Motor neuron (in vitro differentiated cells): Measurements from ENCODE around the gene AFAP1. TPM values are rescaled to one million over a fixed set of nuclear protein-coding genes. Genes with fewer than 3 reads are reported as not detected.

Experiments
- ATAC-seq, 8 experiments: fragments of 200-7000 bp; cut with Tn5 transposase; replicated peaks in 6 of 8; 2 replicates each; pipeline ENCODE4 v1.8.0; 2021; ENCODE audit warnings: mild to moderate bottlenecking in 8 of 8, moderate library complexity in 8 of 8
- H3K27ac ChIP-seq, 2 donors: fragments of 250-450 bp; sonication (Bioruptor Pico); 2 replicates each; pipeline ENCODE4 v1.9.0; 2021; ENCODE audit warnings: antibody characterized with exemption in 2 of 2, mild to moderate bottlenecking in 2 of 2, moderate library complexity in 1 of 2
- H3K4me1 ChIP-seq, 2 donors: fragments of 250-450 bp; sonication (Bioruptor Pico); replicated peaks in 1 of 2; 2 replicates each; pipeline ENCODE4 v1.6.1; 2021; ENCODE audit warnings: antibody characterized with exemption in 2 of 2, mild to moderate bottlenecking in 2 of 2, moderate library complexity in 1 of 2
- H3K4me3 ChIP-seq, 5 donors: fragments of 250-450 bp; sonication (Bioruptor Pico); 2 replicates each; pipeline ENCODE4 v1.9.0; 2021; ENCODE audit warnings: antibody characterized with exemption in 5 of 5, mild to moderate bottlenecking in 5 of 5, moderate library complexity in 4 of 5
- WGBS, 10 experiments: fragments of 450-650 bp; shearing (Covaris generic); methylation state at CpG; one replicate each; pipeline ENCODE4 v1.0.0; 2022; 5-methylcytosine and 5-hydroxymethylcytosine counted together
- in situ Hi-C, 9 experiments: fragments of 400-800 bp; cut with MboI; loops; one replicate each; pipeline ENCODE4 v1.15.0; 2021; ENCODE audit warnings: low sequenced_read_pairs in 9 of 9, low pct_unique_long_range_greater_than_20kb in 2 of 9; ENCODE audit not compliant: unreplicated experiment in 9 of 9
- total RNA-seq, 8 experiments: library from RNA; unstranded; fragments of 300-600 nt; gene quantifications; 2 replicates each; pipeline versions ENCODE4 v1.2.3 to v1.2.4, GENCODE V29; 2022

Gene AFAP1
- total RNA-seq, 8 experiments from 2014 or later: 25.1 to 209 (median 41.4) TPM

DNA sequence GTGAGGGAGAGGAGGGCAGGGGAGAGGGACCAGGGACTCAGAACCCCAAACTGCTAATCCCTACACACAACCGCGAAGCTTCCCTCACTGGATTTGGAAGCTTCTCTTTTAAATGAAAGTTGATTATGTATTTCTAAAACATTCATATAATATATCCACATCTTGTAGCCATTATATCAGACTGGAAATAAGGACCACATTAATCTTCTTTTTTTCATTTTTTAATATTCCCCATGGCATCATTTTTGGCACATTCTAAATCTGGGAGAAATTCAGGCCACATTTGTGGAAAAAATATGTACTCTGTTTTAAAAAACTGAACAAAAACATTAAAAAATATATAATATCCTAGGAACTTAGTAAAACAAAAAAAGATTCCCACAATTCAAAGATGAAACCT, 97.8 kb downstream of the AFAP1 start:
- H3K4me3 ChIP-seq: no peak overlapping the region
- no peak for ATAC-seq
- 54 to 93% (median 92%) methylated on average over 2 of the region's 2 CpGs; no CpG with 5 or more reads in 7 of the 10 experiments for WGBS, 10 experiments
- no peaks in the 10 kb centered on the region for H3K4me1 ChIP-seq
- in situ Hi-C loops: no loop called here
- no peak overlapping the region for H3K27ac ChIP-seq

DNA sequence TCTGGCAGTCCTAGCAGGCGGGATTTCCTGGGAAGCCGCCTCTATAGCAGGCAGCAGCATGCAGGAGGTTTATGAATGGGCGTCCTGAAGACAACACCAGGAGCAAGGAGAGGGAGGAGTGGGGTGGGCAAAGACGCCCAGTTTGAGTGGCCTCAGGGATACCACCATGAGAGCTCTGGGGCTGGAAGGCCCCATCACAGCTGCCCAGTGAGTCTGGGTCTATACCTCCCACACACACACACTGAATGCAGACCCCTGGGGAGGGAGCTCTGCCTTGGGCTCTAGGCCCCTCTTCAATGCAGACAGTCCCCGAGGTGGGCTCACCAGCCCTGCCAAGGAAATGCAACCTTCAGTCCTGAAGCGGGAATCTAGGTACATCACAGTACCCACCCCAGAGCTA, 98.6 kb downstream of the AFAP1 start:
- WGBS, 10 experiments: 46 to 83% (median 81%) methylated on average over 2 to 4 of the region's 6 CpGs; no CpG with 5 or more reads in 4 of the 10 experiments
- ATAC-seq: no peak
- in situ Hi-C loops: no loop called here
- no peak overlapping the region for H3K4me3 ChIP-seq
- no peak overlapping the region for H3K27ac ChIP-seq
- no peaks in the 10 kb centered on the region for H3K4me1 ChIP-seq

DNA sequence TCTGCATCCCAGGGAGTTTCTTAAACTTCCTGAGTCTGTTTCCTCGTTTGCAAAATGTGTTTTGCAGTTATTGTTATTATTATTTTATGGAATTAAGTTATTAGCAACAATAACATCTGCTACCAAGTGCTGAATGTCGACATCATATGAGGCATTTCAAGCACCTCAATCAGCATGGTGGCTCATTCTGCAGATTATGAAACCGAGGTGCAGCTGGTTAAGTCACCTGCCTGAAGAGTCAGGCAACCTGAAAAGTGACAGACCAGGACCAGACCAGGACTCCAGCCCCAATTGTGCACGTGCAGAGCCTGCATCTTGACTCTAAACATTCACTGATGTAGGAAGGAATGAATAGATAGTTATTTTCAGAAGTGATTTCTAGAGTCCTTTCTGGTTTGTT, 99.8 kb downstream of the AFAP1 start:
- no peak overlapping the region for H3K27ac ChIP-seq
- H3K4me3 ChIP-seq: no peak overlapping the region
- in situ Hi-C loops: no loop called here
- ATAC-seq: no peak
- H3K4me1 ChIP-seq: no peaks in the 10 kb centered on the region
- 49 to 100% (median 83%) methylated on average over 1 to 4 of the region's 4 CpGs; no CpG with 5 or more reads in 2 of the 10 experiments for WGBS, 10 experiments

DNA sequence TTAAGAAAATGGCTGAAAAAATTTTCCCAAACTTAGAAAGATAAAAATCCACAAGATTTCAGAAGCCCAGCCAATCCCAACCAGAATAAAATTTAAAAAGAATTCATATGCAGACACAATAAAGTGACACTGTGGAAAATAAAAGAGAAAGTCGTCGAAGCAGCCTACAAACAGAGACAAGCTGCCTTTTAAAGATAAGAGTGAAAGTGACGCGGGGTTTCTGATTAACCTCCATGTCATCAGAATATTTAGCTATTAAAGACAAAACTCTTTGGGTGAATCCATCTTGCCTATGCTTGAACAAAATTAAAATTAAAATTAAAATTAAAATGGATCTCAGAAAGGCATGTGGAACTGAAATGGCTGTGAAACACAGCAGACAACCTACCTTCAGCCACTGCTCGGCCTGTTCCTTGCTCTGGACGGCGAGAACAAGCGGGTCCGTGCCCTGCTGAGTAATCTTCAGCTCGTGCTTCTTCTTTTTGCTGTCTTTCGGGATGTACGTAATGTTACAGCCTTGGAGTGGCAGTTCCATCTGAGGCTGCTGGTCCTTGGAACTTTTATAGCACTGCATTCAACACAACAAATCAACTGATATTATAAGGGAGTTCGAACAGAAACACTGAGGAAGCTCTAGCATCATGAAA, 101.4 kb downstream of the AFAP1 start:
- 87 to 100% (median 96%) methylated on average over 1 to 13 of the region's 13 CpGs for WGBS, 10 experiments
- no peak overlapping the region for H3K4me3 ChIP-seq
- ATAC-seq: no peak
- no peak overlapping the region for H3K27ac ChIP-seq
- in situ Hi-C loops: no loop called here
- H3K4me1 ChIP-seq: no peaks in the 10 kb centered on the region

DNA sequence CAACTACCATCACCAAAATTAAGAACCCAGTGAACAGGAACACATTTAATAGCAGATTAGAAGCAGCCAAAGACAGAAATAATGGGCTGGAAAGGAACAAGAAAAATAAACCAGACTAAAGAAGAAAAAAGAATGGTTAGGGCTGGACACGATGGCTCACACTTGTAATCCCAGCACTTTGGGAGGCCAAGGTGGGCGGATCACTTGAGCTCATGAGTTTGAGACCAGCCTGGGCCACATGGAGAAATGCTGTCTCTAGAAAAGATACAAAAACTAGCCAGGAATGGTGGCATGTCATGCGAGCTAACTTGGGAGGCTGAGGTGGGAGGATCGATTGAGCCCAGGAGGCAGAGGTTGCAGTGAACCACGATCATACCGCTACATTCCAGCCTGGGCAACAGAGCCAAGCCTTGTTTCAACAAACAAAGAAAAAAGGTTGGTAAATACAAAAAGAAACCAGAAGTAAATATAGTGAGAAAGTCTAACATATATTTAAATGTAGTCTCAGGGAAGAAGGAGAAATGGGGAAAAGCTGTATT, 102.0 kb downstream of the AFAP1 start:
- H3K4me3 ChIP-seq: no peak overlapping the region
- no peak for ATAC-seq
- WGBS, 10 experiments: 67 to 100% (median 94%) methylated on average over 1 to 6 of the region's 6 CpGs
- H3K27ac ChIP-seq: no peak overlapping the region
- in situ Hi-C loops: no loop called here
- no peaks in the 10 kb centered on the region for H3K4me1 ChIP-seq

DNA sequence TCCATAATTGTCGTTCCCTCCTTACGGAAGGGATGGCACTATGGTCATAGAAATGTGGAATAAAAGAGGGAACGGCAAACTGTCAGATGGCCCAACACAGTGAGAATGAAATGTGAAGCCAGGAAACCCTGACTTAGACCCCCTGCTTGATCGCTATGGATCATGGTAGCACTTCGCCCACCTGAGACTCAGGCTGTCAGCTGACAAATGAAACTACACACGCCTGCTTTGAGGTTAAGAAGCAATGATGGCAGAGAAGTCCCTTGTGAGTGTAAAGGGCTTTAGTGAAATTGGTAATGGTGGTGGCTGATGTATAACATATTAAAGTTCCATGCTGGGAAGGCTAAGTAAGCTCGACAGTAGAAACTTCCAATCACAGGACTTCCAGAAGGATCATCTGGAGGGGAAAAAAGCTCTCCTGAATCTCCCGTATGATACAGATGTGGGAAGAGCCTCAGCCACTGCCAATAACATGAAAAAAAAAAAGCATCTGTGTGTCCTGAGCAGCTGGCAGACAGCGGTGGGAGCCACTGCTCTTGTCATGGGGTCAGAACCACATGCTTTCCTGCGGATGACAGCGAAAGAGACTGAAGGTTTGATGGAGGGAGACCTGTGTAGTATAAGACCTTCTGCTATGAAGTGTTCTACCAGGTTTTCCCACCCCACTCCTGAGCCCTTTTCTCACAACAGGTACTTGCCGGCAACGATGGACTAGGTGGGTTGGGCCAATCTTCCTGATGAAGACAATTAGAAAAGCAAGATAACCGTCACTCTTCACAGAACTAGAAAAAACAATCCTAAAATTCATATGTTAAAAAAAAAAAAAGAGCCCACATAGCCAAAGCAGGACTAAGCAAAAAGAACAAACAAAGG, 107.6 kb downstream of the AFAP1 start:
- in situ Hi-C loops: no loop called here
- WGBS, 10 experiments: 67 to 97% (median 89%) methylated on average over 3 to 13 of the region's 14 CpGs; no CpG with 5 or more reads in 1 of the 10 experiments
- no peak overlapping the region for H3K4me3 ChIP-seq
- ATAC-seq: no peak
- H3K4me1 ChIP-seq: no peaks in the 10 kb centered on the region
- no peak overlapping the region for H3K27ac ChIP-seq

DNA sequence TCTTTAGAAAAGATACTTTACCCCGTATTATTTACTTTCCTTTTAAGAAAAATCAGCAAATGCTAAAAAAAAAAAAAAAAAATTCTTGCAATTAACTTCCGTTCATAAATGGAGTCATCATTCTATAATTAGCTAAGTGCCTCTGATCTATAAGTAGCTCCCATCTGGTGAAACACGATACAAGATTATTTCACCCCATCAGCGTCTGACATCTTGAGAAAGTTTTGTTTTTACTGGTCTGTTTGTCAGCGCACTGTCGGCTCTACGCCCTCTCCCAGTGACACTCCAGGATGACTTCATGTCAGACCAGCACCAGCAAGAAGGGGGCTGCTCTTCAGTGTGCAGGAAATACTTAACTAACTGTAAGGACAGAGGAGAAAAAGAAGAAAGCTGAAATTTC, 108.3 kb downstream of the AFAP1 start:
- no peak overlapping the region for H3K4me3 ChIP-seq
- in situ Hi-C loops: no loop called here
- 7 to 96% (median 82%) methylated on average over 1 to 7 of the region's 7 CpGs for WGBS, 10 experiments
- no peak overlapping the region for H3K27ac ChIP-seq
- peak in 4 of 8 experiments; percentile 5 to 65 (median 42) for ATAC-seq
- no peaks in the 10 kb centered on the region for H3K4me1 ChIP-seq

DNA sequence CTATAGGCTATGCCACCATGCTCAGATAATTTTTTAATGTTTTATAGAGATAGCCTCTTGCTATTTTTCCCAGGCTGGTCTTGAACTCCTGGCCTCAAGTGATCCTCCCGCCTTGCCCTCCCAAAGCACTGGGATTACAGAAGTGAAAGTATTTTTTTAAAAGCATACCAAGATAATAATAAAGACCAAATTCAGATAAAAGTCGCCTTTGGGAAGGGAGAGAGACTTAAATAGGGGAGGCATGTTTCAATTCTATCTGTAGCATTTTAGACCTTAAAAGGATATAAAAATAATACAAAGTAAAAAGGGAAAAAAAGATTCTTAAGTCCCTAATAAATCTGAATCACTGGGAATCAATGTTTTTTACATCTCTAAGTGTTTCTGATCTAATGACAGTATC, 108.9 kb downstream of the AFAP1 start:
- Histone ChIP-seq H3K4me3 (no peak overlapping the region), H3K27ac (no peak overlapping the region), H3K4me1 (no peaks in the 10 kb centered on the region)
- ATAC-seq: no peak
- in situ Hi-C loops: no loop called here
- 44 to 100% (median 95%) methylated on average over 1 to 2 of the region's 2 CpGs; no CpG with 5 or more reads in 1 of the 10 experiments for WGBS, 10 experiments

DNA sequence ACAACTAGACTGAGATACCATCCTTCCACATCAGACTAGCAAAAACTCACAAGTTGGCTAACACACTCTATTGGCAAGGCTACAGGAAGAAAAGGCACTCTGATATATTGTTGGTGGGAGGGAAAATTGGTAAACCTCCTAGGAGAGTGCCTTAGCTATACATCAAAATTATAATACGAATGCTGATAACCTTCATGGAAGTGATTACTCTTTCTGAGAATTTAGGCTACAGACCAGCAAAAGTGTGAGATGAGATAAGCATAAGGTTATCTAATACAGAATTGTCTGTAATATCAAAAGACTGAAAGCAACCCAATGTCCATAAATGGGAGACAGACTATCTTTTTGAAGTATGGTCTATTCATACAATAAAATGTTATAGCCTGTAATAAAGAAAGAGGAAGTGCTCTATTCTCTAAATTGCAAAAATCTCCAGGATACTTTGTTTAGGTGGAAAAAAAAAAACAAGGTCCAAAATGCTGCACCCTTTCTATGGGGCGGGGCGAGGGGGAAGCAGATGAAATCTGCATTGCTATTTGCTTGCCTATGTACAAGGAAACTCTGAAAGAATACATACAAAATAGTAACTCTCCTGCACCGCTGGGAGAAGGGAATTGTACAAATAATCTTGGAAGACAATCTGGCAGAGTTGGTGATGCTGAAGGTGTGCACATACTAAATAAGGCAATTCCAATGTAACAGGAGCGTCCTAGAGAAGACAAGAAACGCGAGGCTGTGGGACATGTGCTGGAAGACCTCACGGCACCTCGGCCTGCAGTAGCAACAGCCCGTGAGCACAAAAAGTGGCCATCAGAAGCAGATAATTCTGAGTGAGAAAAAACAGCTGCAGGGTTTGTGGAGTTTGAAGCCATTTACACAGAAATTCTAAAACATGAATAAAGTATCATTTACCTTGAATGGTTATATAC, 109.7 kb downstream of the AFAP1 start:
- peak in 1 of 8 experiments; percentile 5 for ATAC-seq
- Histone ChIP-seq H3K27ac (no peak overlapping the region), H3K4me1 (no peaks in the 10 kb centered on the region), H3K4me3 (no peak overlapping the region)
- WGBS, 10 experiments: 36 to 100% (median 86%) methylated on average over 2 to 10 of the region's 10 CpGs
- in situ Hi-C loops: no loop called here

DNA sequence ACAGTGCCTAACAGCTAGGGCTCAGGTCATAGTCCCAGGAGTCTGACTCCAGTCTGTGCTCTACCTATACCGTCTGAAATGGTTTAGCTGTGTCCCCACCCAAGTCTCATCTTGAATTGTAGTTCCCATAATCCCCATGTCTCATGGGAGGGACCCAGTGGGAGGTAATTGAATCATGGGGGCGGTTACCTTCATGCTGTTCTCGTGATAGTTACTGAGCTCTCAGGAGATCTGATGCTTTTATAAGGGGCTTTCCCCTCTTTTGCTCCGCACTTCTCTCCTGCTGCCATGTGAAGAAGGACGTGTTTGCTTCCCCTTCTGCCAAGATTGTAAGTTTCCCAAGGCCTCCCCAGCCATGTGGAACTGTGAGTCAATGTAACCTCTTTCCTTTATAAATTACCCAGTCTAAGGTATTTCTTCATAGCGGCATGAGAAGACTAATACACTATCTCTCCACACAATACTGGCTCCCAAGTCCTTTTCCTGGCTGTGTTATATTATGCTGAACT, 110.8 kb downstream of the AFAP1 start:
- 29 to 85% (median 80%) methylated on average over 1 to 4 of the region's 6 CpGs; no CpG with 5 or more reads in 3 of the 10 experiments for WGBS, 10 experiments
- no peak overlapping the region for H3K4me3 ChIP-seq
- ATAC-seq: peak; percentile 19 to 59 (median 44)
- in situ Hi-C loops: no loop called here
- H3K4me1 ChIP-seq: peaks cover 0 to 9% of the 10 kb centered on the region in 2 donors
- H3K27ac ChIP-seq: no peak overlapping the region

DNA sequence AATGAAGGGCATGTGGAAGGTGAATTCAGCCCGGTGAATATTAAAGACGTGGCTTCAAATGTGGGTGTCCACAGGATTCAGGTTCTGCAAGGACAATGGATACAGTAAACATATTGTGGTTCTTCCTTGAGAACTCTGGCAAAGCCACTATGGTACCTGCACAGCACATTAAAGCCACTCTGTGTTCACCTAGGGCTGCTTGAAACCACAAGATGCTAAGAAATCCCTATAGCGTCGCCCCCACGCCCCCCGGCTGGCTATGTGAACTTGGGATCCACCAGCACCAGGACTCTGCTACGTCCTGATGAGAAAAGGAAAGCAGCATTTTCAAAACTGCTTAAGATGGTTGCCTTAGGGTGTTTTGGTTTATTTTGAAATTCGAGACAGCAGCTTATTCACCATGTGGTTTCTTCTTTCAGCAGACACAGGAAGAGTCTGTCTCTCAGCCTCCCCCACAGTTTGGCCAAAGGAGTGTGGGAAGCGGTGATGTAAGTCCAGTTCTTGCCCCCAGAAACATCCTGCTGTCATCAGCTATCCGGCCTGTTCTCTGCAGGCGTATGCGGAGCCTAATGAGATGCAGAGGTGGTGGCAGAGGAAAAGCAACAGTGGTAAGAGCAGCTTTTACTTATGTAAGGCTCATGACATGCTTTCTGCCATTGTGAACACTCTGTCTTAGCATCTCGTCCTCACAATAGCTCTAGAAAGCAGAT, 111.5 kb downstream of the AFAP1 start:
- ATAC-seq: peak; percentile 65 to 94 (median 88)
- in situ Hi-C loops: no loop called here
- H3K27ac ChIP-seq: no peak overlapping the region
- 2 to 100% (median 70%) methylated on average over 1 to 11 of the region's 13 CpGs for WGBS, 10 experiments
- H3K4me3 ChIP-seq: no peak overlapping the region
- H3K4me1 ChIP-seq: peaks cover 0 to 15% of the 10 kb centered on the region in 2 donors

DNA sequence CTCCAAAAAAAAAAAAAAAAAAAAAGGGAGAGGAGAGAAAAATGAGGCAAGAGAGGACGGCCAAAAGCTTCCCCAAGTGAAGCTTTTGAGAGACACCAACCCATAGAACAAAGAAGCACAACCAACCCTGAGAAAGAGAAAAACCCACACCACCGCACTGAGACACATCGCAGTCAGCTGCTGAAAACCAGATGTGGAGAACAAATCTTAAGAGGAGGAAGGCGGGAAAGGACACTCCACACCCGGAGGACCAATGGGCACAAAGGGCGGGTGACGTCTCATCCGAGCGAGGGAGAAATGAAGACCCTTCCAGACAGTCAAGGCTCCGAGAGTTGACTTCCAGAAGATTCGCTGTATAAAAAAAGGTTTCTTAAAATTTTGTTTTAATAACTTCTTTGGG, 112.1 kb downstream of the AFAP1 start:
- in situ Hi-C loops: no loop called here
- Histone ChIP-seq H3K4me1 (peaks cover 0 to 20% of the 10 kb centered on the region in 2 donors), H3K4me3 (no peak overlapping the region), H3K27ac (no peak overlapping the region)
- WGBS, 10 experiments: 11 to 100% (median 81%) methylated on average over 2 to 11 of the region's 11 CpGs; no CpG with 5 or more reads in 1 of the 10 experiments
- ATAC-seq: no peak
